Activated T-cell treated with anti-CD3 and anti-CD28 coated beads, Interleukin-2, amount 50 U/mL, for 24 hours (primary cell): ENCODE data around the gene PALD1.

Source experiments
- DNase-seq: peaks from one replicate; pipeline ENCODE4 v3.0.0-alpha.2; 2020
- H3K27ac Mint-ChIP-seq: 2 replicates; pipeline ENCODE4 v1.8.0; 2020; ENCODE audit warnings: mild to moderate bottlenecking, mixed read lengths
- H3K27me3 Mint-ChIP-seq: 2 replicates; pipeline ENCODE4 v1.8.0; 2020; ENCODE audit warnings: mixed read lengths
- H3K36me3 Mint-ChIP-seq: 2 replicates; pipeline ENCODE4 v1.8.0; 2020; ENCODE audit warnings: low read depth, mixed read lengths
- H3K4me1 Mint-ChIP-seq: 2 replicates; pipeline ENCODE4 v1.8.0; 2020; ENCODE audit warnings: low read depth, mixed read lengths
- H3K4me3 Mint-ChIP-seq: 2 replicates; pipeline ENCODE4 v1.8.0; 2020; ENCODE audit warnings: mild to moderate bottlenecking, moderate library complexity, mixed read lengths
- H3K9me3 Mint-ChIP-seq: 2 replicates; pipeline ENCODE4 v1.8.0; 2020; ENCODE audit warnings: mixed read lengths

PALD1 gene

DNA sequence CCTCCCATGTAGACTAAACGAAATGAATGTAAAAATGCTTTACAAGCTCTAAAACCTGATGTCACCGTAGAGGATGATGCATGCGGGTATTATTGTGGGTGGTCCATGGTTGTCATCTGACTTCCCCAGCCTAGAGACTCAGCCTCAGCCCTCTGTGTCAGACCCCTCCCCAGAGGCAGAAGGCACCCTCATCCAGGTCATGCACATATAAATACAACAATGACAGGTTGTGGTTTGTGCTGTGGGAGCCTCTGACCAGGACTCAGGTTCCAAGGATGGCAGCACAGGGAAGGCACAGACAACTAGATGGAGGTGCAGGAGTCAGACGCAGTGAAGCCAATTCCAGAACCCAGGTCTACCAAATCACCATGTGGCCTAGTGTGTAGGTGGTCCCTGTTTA, 33.8 kb upstream of the PALD1 start:
- Mint-ChIP-seq H3K36me3 (no peaks in the 10 kb centered on the region), H3K4me1 (peaks cover 14% of the 10 kb centered on the region), H3K27me3 (peaks cover 40% of the 10 kb centered on the region), H3K9me3 (no peaks in the 10 kb centered on the region), H3K4me3 (no peak overlapping the region), H3K27ac (no peak overlapping the region)
- DNase-seq = no peak

DNA sequence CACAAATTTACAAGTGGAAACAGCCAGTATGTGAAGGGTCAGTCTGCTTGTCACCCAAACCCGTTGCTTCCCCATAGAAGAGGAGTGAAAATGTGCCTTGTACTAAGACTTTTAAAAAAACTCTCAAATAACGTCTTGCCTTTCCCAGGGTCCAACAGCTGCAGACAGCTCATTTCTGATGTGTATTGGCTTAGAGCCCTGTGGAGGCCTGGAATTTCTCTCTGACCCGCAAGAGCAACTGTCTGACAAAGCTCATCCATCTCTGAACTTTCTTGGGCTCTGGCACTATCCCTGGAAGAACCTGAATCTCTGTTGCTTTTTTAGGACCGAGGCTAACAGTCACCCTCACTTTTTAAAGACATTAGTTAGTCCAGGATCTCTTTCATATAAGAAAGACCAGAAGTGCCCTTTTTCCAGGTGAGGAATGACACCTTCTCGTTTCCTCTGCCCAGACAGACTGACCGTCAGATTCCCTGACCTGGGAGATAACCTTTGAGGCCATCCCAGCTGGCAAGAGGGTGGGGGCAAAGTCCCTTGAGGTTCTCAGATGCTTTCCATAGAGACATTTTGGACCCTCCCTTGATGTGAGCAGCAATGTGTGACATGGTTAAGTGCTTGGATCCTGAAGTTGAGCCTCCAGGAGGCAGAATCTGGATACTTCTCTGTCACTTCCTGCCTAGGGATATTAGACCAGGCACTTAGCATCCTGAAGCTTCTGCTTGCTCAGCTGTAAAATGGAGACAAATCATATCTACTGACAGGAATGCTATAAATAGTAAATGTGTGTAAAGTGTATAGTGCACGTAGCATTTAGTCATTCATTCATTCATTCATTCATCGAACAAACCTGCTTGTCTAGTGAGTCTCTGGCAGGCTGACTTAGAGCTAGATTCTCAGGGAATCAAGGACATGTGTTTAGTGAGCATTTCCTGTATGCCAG, 32.6 kb upstream of the PALD1 start:
- Mint-ChIP-seq H3K4me1 (peaks cover 7% of the 10 kb centered on the region), H3K27ac (no peak overlapping the region), H3K4me3 (no peak overlapping the region), H3K36me3 (no peaks in the 10 kb centered on the region), H3K9me3 (no peaks in the 10 kb centered on the region), H3K27me3 (peaks cover 33% of the 10 kb centered on the region)
- no peak for DNase-seq

DNA sequence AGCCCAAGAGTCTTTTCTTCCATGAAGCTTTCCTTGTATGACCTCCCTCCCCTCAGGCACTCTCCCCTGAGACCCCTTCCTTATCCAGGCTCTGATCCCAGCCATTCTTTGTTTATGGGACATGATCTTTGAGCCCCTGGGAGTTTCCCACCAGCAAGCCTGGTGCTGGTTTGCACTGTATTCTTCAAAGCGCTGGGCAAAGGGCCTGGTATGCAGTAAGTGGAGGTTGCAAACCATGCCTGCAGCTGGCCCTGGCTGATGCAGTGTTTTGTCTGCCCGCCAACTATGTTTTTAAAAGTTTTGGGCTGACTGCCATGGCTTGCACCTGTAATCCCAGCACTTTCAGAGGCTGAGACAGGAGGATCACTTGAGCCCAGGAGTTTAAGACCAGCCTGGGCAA, 30.3 kb upstream of the PALD1 start:
- no peaks in the 10 kb centered on the region for H3K36me3 Mint-ChIP-seq
- H3K27ac Mint-ChIP-seq = no peak overlapping the region
- H3K9me3 Mint-ChIP-seq = no peaks in the 10 kb centered on the region
- peaks cover 12% of the 10 kb centered on the region for H3K27me3 Mint-ChIP-seq
- H3K4me1 Mint-ChIP-seq = no peaks in the 10 kb centered on the region
- DNase-seq = no peak
- no peak overlapping the region for H3K4me3 Mint-ChIP-seq

DNA sequence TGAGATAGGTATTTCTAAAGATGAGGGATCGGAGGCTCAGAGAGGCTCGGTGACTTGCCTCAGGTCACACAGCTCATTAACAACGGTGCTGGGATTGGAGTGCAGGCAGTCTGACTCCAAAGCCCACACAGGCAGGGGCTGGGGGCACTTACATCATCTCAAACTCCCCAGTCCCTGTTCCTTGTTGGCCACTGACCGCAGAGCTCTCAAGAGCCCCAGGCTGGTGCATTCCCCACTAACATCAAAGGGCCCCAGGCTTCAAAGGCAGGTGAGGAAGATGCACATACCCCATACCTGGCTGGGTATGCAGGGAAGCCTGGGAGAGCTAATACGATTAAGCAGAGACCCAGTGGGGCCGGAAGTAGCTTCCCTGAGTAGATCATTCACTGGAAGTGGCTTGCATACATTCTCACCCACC, 23.3 kb upstream of the PALD1 start:
- H3K27me3 Mint-ChIP-seq = peaks cover 47% of the 10 kb centered on the region
- no peaks in the 10 kb centered on the region for H3K9me3 Mint-ChIP-seq
- peaks cover 9% of the 10 kb centered on the region for H3K4me1 Mint-ChIP-seq
- H3K27ac Mint-ChIP-seq = no peak overlapping the region
- no peaks in the 10 kb centered on the region for H3K36me3 Mint-ChIP-seq
- H3K4me3 Mint-ChIP-seq = no peak overlapping the region
- no peak for DNase-seq

DNA sequence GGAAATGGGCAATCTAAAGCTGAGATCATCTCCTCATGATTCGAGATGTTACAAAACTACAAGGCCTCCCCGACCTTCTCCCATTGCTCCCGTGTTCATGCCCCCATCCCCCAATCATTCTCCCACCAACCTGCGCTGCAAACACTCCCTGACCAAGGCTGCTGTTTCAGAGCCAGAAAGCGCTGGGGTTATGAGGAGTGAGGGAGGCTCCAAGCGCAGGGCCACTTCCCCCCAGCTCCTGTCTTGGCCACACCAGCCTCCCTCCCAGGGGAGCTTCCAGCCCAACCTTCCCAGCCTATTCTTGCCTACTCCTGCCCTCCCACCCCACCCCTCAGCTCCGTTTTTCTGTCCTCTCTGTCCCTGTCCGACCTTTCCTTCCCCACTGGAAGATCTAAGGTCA, 22.4 kb upstream of the PALD1 start:
- Mint-ChIP-seq H3K36me3 (no peaks in the 10 kb centered on the region), H3K4me1 (peaks cover 9% of the 10 kb centered on the region), H3K27ac (no peak overlapping the region), H3K9me3 (no peaks in the 10 kb centered on the region), H3K4me3 (no peak overlapping the region), H3K27me3 (peaks cover 49% of the 10 kb centered on the region)
- no peak for DNase-seq

DNA sequence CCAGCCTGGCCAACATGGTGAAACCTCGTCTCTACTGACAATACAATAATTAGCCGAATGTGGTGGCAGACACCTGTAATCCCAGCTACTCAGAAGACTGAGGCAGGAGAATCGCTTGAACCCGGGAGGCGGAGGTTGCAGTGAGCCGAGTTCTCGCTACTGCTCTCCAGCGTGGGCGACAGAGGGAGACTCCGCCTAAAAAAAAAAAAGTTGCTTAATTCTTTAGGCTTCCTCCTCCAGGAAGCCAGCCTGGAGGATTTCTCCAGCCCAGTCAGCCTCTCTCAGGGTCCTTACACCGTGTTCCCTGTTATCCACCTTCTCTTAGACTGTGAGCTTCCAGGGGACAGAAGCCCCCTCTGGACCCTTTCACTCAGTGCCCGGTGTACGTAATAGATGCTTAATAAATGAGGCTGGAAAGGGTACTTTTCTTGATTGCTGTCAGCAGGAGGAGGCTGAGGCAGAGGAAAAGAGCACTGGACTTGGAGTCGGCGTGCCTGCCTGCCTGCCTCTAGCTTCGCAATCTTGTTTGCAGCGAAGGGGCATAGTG, 20.7 kb upstream of the PALD1 start:
- Mint-ChIP-seq H3K27me3 (peaks cover 52% of the 10 kb centered on the region), H3K36me3 (no peaks in the 10 kb centered on the region), H3K4me3 (no peak overlapping the region), H3K9me3 (no peaks in the 10 kb centered on the region), H3K27ac (no peak overlapping the region), H3K4me1 (peaks cover 9% of the 10 kb centered on the region)
- no peak for DNase-seq

DNA sequence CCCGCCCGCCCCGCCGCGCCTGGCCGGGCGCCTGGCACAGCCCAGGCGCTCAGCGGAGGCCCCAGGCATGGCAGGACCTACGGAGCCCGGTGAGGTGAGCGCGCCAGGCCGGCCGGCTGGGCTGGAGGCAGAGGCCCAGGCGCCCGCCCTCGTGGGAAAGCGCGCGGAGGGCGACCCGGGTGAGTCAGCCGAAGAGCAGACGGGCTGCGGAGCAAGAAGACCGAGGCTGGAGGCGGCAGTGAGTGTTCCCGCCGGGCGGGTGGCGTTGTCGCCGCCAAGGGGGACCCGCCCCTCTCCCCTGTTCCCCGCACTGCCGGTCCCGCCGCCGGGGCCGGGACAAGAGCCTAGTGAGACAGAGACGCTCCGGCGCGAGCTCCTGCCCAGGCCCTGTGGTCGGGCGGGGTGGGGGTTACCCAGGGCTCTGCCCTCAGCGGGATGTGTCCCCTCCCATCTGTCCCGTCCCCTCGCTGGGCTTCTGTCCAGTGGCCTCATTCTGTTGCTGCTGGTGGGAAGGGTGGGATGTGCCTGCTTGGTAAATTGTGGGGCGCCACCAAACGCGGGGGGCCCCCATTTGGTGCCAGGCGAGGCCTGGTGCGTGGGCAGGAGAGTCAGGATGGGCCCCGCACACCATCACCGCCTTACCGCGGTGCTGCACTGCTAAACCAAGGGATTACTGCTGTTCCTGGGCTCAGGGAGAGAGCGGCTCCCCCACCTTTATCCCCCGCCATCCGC, 20.1 kb upstream of the PALD1 start:
- Mint-ChIP-seq H3K27ac (no peak overlapping the region), H3K36me3 (no peaks in the 10 kb centered on the region)

DNA sequence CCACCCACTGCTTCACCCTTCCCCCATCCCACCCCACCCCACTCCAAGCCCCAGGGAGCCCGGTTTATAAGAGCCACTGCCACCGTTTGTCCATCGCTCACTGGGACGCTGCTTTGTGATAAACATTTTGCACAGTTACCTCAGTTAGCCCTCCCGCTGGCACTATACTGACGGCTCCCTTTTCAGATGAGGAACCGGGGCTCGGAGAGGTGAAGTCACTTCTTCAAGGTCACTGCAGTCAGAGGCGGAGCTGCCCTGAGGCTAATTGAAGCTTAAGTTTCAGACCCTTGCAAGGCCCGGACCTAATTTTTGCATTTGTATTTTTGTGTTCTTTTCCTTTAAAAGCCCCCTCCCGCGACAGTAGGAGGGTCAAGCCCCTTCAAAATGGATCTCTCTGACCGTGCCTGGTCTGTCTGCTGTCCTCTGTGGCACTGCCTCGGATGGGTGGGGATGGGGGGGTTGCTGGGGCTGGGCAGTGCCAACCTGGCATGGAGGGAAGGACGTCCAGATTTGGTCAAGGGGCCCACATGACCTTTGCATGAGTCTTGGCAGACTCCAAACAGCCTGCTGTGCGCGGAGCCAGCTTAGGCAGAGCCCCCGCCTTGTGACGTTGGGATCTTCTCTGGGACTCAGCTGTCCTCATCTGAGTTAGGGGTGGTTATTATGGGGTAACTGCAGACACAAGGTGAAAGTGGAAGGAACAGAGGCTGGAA, 19.4 kb upstream of the PALD1 start:
- Mint-ChIP-seq H3K4me3 (no peak overlapping the region), H3K4me1 (peaks cover 9% of the 10 kb centered on the region), H3K27me3 (peaks cover 52% of the 10 kb centered on the region), H3K27ac (no peak overlapping the region), H3K36me3 (no peaks in the 10 kb centered on the region), H3K9me3 (no peaks in the 10 kb centered on the region)
- DNase-seq = no peak

More for the DNA sequence above, 20.1 kb upstream of the PALD1 start:
- Mint-ChIP-seq H3K27me3 (peaks cover 52% of the 10 kb centered on the region), H3K4me1 (peaks cover 9% of the 10 kb centered on the region), H3K4me3 (peak overlapping the region; percentile 38), H3K9me3 (no peaks in the 10 kb centered on the region)
- DNase-seq = peak; percentile 70

DNA sequence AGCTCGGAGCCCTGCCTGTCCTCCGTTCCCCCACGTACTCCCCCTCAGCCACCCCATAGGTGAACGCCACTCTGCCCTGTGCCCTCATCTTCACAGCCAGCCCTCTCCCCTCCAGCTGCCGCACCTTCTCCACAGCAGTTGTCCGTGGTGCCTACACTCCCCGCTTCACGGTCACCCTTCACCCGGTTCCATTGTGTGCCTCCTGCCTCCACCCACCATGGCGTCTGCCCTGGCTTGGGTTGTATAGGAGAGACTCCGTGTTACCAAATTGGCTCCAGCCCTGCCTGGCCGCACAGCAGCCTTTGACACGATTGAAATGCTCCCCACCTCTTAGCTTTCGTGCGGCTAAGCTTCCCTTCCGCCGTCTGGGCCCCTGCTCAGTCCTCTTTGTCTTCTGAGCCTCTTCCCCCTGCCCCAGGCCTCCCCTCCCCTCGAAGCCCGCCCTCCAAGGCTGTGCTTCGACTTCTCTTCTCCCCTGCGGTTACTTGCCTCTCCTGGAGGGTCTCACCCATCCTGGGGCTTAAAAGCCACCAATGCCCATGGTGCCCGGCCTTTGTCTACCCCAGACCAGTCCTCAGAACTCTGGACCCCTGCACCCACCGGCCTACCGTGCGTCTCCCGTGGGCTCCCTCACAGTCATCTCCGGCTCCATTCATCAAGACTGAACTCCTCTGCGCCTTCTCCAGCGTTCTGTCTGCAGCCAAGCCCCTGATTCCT, 18.6 kb upstream of the PALD1 start:
- Mint-ChIP-seq H3K36me3 (no peaks in the 10 kb centered on the region), H3K27ac (no peak overlapping the region), H3K27me3 (peaks cover 52% of the 10 kb centered on the region), H3K4me3 (no peak overlapping the region), H3K9me3 (no peaks in the 10 kb centered on the region), H3K4me1 (peaks cover 9% of the 10 kb centered on the region)
- DNase-seq = no peak

DNA sequence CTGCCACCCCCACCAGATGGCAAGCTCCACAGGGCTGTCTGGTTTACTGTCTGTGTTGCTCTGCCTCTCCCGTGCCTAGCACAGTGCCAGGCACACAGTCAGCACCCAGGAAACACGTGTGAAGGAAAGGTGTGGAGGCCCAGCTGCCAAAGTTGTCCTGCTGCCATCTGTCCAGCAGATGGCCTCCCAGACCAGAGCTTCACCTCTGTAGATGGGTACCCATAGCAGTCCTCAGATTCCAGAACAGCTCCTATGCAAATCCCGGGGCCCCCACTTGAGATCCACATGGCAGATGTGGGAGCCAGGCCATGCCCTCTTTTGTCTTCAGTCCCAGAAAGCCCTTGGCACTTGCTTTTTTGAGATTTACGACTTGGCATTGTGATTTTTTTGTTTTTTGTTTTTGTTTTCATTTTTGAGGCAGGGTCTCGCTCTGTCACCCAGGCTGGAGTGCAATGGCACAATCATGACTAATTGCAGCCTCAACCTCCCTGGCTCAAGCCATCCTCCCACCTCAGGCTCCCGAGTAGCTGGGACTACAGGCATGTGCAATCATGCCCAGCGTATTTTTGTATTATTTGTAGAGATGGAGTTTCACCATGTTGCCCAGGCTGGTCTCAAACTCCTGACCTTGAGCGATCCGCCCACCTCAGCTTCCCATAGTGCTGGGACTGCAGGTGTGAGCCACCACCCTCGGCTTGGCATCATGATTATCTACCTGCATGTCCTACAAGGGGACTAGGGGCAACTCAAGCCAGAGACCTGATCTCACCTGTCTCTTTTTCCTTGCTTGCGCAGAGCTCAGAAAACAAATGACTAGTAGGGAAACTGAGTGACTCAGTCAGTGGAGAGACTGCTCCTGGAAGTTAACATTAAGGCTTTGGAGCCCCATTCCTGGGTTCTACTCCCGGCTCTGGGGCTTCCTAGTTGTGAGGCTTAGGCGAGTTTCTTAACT, 16.9 kb upstream of the PALD1 start:
- Mint-ChIP-seq H3K9me3 (no peaks in the 10 kb centered on the region), H3K4me3 (no peak overlapping the region), H3K27ac (no peak overlapping the region), H3K27me3 (peaks cover 40% of the 10 kb centered on the region), H3K4me1 (peaks cover 9% of the 10 kb centered on the region), H3K36me3 (no peaks in the 10 kb centered on the region)
- peak; percentile 64 for DNase-seq

DNA sequence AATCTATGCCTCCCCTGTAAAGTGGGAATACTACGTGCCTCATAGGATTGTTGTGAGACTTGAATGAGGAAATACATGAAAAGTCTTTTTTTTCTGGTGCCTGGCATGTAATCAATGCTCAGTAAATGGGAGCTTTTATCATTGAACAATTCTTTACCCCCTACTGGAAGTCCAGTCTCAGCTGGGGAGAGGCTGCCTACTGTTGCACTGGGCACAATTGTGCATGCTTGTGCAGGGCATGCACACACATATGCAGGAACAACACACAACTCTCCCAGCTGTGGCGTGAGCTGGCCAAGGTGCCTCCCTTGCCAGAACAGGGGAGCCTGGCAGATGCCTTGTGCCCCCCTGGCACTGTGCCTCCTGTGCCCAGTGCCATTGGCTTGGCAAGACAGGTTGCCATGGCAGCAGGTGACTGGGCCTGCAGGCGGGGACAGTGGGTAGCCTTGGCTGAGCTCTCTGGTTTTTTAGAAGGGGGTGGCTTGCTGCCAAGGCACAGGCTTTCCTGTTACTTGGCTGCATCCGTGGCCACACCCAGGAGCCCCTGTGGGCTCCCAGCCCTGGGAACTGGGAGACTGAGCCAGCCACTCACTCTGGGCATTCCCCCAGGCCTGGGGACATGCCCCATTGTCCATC, 16.1 kb upstream of the PALD1 start:
- no peak for DNase-seq

DNA sequence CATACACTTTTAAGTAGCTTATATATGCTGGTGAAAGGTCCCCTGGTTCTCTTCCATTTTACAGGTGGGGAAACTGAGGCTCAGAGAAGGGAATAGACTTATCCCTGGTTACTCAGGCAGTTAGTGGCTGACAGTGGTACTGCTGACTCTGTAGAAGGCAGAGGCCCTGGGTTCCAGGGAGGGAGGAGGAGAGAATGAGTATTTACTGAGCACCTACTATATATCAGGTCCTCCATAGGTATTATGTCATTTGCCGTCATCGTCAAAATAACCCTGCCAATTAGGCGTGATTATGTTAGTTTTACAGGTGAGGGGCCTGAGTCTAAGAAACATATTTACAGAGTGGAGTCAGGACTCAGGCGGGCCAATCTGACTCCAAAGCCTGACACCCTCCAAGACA, 13.3 kb upstream of the PALD1 start:
- peaks cover 9% of the 10 kb centered on the region for H3K27me3 Mint-ChIP-seq
- no peak overlapping the region for H3K27ac Mint-ChIP-seq
- peaks cover 2% of the 10 kb centered on the region for H3K4me1 Mint-ChIP-seq
- no peaks in the 10 kb centered on the region for H3K36me3 Mint-ChIP-seq
- H3K4me3 Mint-ChIP-seq = no peak overlapping the region
- no peaks in the 10 kb centered on the region for H3K9me3 Mint-ChIP-seq
- DNase-seq = no peak

More for the DNA sequence above, 16.1 kb upstream of the PALD1 start:
- Mint-ChIP-seq H3K27ac (no peak overlapping the region), H3K27me3 (peaks cover 32% of the 10 kb centered on the region), H3K36me3 (no peaks in the 10 kb centered on the region), H3K4me3 (no peak overlapping the region), H3K4me1 (peaks cover 9% of the 10 kb centered on the region), H3K9me3 (no peaks in the 10 kb centered on the region)

DNA sequence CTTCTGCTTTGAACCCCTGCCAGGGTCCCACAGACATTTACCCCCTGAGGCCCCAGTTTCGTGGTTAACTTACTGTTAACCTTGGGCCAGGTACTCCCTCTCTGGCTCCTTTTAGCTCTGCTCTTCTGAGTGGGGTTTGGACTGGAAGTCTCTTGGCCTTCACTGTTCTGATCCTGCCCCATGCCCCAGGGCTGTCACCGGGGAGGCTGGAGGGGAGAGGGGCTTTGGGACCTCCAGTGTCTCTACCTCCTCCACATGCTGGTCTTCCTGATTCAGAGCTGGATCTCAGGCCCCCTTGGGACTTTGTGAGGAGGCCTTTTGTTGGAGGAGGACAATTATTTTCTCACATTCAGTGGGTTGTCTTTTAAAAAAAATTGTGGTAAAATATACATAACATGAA, 12.7 kb upstream of the PALD1 start:
- no peaks in the 10 kb centered on the region for H3K36me3 Mint-ChIP-seq
- no peaks in the 10 kb centered on the region for H3K9me3 Mint-ChIP-seq
- no peak overlapping the region for H3K4me3 Mint-ChIP-seq
- peaks cover 2% of the 10 kb centered on the region for H3K4me1 Mint-ChIP-seq
- no peak overlapping the region for H3K27ac Mint-ChIP-seq
- DNase-seq = no peak
- H3K27me3 Mint-ChIP-seq = peaks cover 5% of the 10 kb centered on the region
